K562 (cell line): ENCODE results near the gene HMGN1. TPM values are rescaled to one million over a fixed set of nuclear protein-coding genes. Genes with fewer than 3 reads are reported as not detected.

Experiments
- ATAC-seq: fragments of 200-7000 bp; cut with Tn5 transposase; 3 replicates; pipeline ENCODE4 v1.9.1; 2020; ENCODE audit warnings: moderate library complexity
- BruUV-seq: library from RNA; stranded (reverse); fragments of 400-500 nt; replicated peaks from 2 replicates; lab custom pipeline; 2021; lab: Mats Ljungman, UMichigan
- CTCF ChIA-PET: fragments of 300-600 bp; formaldehyde crosslinking; extraction: SDS; loops from one replicate; lab custom pipeline; 2021; ENCODE audit warnings: low intra/inter-chr PET ratio; lab: Yijun Ruan, JAX
- POLR2A ChIA-PET: fragments of 300-600, 350-650 bp; sonication (Branson Sonifier 250); formaldehyde crosslinking; extraction: SDS; loops from one replicate; lab custom pipeline; 2021; ENCODE audit warnings: antibody characterized with exemption, inconsistent platforms; lab: Yijun Ruan, JAX
- DNase-seq, 4 experiments: peaks; one replicate each; pipeline versions ENCODE4 v3.0.0 to v3.0.0-alpha.2; 2011 to 2018; ENCODE audit warnings: low spot score in 3 of 4, mixed read lengths in 3 of 4; ENCODE audit errors: extremely low read depth in 1 of 4
- FAIRE-seq: peaks from 2 replicates; lab custom pipeline; 2011; peaks lifted over from hg19 to GRCh38; lab: Jason Lieb, UNC
- H2AFZ ChIP-seq: 2 replicates; pipeline ENCODE4 v1.6.0; 2011; ENCODE audit warnings: low read depth, low read length, control low read depth, inconsistent platforms
- H3K27ac ChIP-seq: fragments of 200-600 bp; 3 replicates; pipeline ENCODE4 v1.8.0; 2011; ENCODE audit warnings: low read depth, mild to moderate bottlenecking, control low read depth, inconsistent platforms, low read length, moderate library complexity, mixed read lengths; ENCODE audit errors: extremely low read depth
- H3K27me3 ChIP-seq, 2 experiments: fragments of 300-600 bp in 1 of 2; 2 replicates in 1 of 2; 3 replicates in 1 of 2; pipeline versions ENCODE4 v1.6.0 to v1.8.0; 2011; ENCODE audit warnings: inconsistent platforms in 2 of 2, low read length in 2 of 2, mild to moderate bottlenecking in 1 of 2, mixed read lengths in 1 of 2, moderate library complexity in 1 of 2; ENCODE audit not compliant: control insufficient read depth in 2 of 2, insufficient read depth in 2 of 2
- H3K36me3 ChIP-seq: fragments of 300-600 bp; 3 replicates; pipeline ENCODE4 v1.8.0; 2011; ENCODE audit warnings: mild to moderate bottlenecking, low read length, inconsistent platforms; ENCODE audit not compliant: control insufficient read depth, insufficient read depth
- H3K4me1 ChIP-seq, 2 experiments: fragments of 200-600 bp in 1 of 2; replicated peaks in 1 of 2; 2 replicates in 1 of 2; 3 replicates in 1 of 2; pipeline versions ENCODE4 v1.5.1 to v1.8.0; 2011; ENCODE audit warnings: inconsistent platforms in 2 of 2, low read length in 2 of 2, mild to moderate bottlenecking in 1 of 2, mixed read lengths in 1 of 2, moderate library complexity in 1 of 2; ENCODE audit not compliant: control insufficient read depth in 2 of 2, insufficient read depth in 2 of 2
- H3K4me2 ChIP-seq: 2 replicates; pipeline ENCODE4 v1.6.1; 2011; ENCODE audit warnings: low read length, control low read depth, inconsistent platforms, mixed read lengths; ENCODE audit not compliant: insufficient read depth
- H3K4me3 ChIP-seq: fragments of 200-600 bp; sonication (generic), shearing (Covaris generic); 2 replicates; pipeline ENCODE4 v1.5.1; 2016; ENCODE audit warnings: control low read depth, inconsistent platforms
- H3K79me2 ChIP-seq: fragments of 200-600 bp; 3 replicates; pipeline ENCODE4 v1.8.0; 2011; ENCODE audit warnings: low read length, inconsistent platforms; ENCODE audit not compliant: control insufficient read depth, insufficient read depth
- H3K9ac ChIP-seq, 2 experiments: 2 replicates each; pipeline versions ENCODE4 v1.6.0 to v1.6.1; 2011; ENCODE audit warnings: low read depth in 2 of 2, low read length in 2 of 2, control low read depth in 1 of 2, inconsistent platforms in 1 of 2, mild to moderate bottlenecking in 1 of 2, mixed read lengths in 1 of 2; ENCODE audit not compliant: insufficient read depth in 1 of 2
- H3K9me1 ChIP-seq: one replicate; pipeline ENCODE4 v1.6.0; 2011; ENCODE audit warnings: inconsistent platforms, mild to moderate bottlenecking, low read length, moderate library complexity; ENCODE audit not compliant: control insufficient read depth, insufficient read depth
- H3K9me3 ChIP-seq: replicated peaks from 2 replicates; pipeline ENCODE4 v1.5.1; 2011; ENCODE audit warnings: low read depth, low read length, inconsistent platforms; ENCODE audit not compliant: control insufficient read depth, insufficient read depth
- H4K20me1 ChIP-seq: replicated peaks from 2 replicates; pipeline ENCODE4 v1.6.1; 2011; ENCODE audit warnings: low read length, inconsistent platforms, mixed read lengths; ENCODE audit not compliant: control insufficient read depth, insufficient read depth
- HMGN3 ChIP-seq: IDR thresholded peaks from 2 replicates; pipeline ENCODE4 v1.6.1; 2011; ENCODE audit warnings: borderline replicate concordance, low read depth, mild to moderate bottlenecking, mixed read lengths, low read length; ENCODE audit not compliant: insufficient read length; ENCODE audit errors: extremely low read depth
- JUND ChIP-seq, 2 experiments: IDR thresholded peaks; 2 replicates in 1 of 2; 3 replicates in 1 of 2; pipeline ENCODE4 v1.6.1; 2011; ENCODE audit warnings: borderline replicate concordance in 2 of 2, low read depth in 2 of 2, low read length in 2 of 2, improper control_type of control experiment in 1 of 2, missing biosample characterization in 1 of 2, missing genetic modification characterization in 1 of 2, missing genetic modification reagents in 1 of 2
- KAT7 ChIP-seq: sonication (generic); formaldehyde crosslinking; IDR thresholded peaks from 2 replicates; pipeline ENCODE4 v1.8.0; 2022; ENCODE audit warnings: missing genetic modification reagents, mild to moderate bottlenecking, borderline replicate concordance
- SAP30 ChIP-seq: fragments of 200-600 bp; sonication (generic); IDR thresholded peaks from 2 replicates; pipeline ENCODE4 v1.6.1; 2012; ENCODE audit warnings: borderline replicate concordance, low read depth, mild to moderate bottlenecking, moderate library complexity, low read length, control low read depth, inconsistent platforms; ENCODE audit not compliant: insufficient read depth, poor library complexity, severe bottlenecking
- SMAD1 ChIP-seq: fragments of 150-350 bp; IDR thresholded peaks from 2 replicates; pipeline ENCODE4 v1.6.1; 2014; ENCODE audit warnings: low read length, low read depth; ENCODE audit not compliant: partially characterized antibody
- SMAD4 ChIP-seq: fragments of 250-450 bp; sonication (Bioruptor Pico); conservative IDR thresholded peaks from 2 replicates; pipeline ENCODE4 v1.8.0; 2021; ENCODE audit warnings: inconsistent platforms, mild to moderate bottlenecking, moderate library complexity
- SOX6 ChIP-seq: fragments of 450-650 bp; IDR thresholded peaks from 2 replicates; pipeline ENCODE4 v1.6.1; 2014; ENCODE audit warnings: mild to moderate bottlenecking
- SP1 ChIP-seq: sonication (generic); formaldehyde crosslinking; IDR thresholded peaks from 2 replicates; pipeline ENCODE4 v1.8.1; 2022; ENCODE audit warnings: mild to moderate bottlenecking, missing genetic modification reagents
- TBL1XR1 ChIP-seq, 2 experiments: IDR thresholded peaks; 2 replicates each; pipeline ENCODE4 v1.6.1; 2012; ENCODE audit warnings: improper control_type of control experiment in 2 of 2, low read length in 2 of 2, mild to moderate bottlenecking in 1 of 2
- YBX1 ChIP-seq: fragments of 450-650 bp; IDR thresholded peaks from 2 replicates; pipeline ENCODE4 v1.7.1; 2016; ENCODE audit warnings: mild to moderate bottlenecking
- ZEB2 ChIP-seq: fragments of 450-650 bp; IDR thresholded peaks from 2 replicates; pipeline ENCODE4 v1.6.1; 2016
- ZNF561 ChIP-seq: fragments of 450-650 bp; formaldehyde crosslinking; conservative IDR thresholded peaks from 2 replicates; pipeline ENCODE4 v1.4.0; 2020; ENCODE audit warnings: mild to moderate bottlenecking, moderate library complexity
- ZZZ3 ChIP-seq: fragments of 450-650 bp; IDR thresholded peaks from 2 replicates; pipeline ENCODE4 v1.6.1; 2016; ENCODE audit warnings: antibody characterized with exemption, mild to moderate bottlenecking, moderate library complexity
- WGBS: fragments of 100-300 bp; shearing (Covaris generic); methylation state at CpG from one replicate; pipeline ENCODE4 v1.1.6; 2016; ENCODE audit warnings: low coverage, mixed read lengths; ENCODE audit not compliant: insufficient coverage; ENCODE audit errors: missing lambda C conversion rate; 5-methylcytosine and 5-hydroxymethylcytosine counted together
- in situ Hi-C: fragments of 300-500 bp; cut with MboI; formaldehyde crosslinking; loops from 4 replicates; pipeline ENCODE4 v1.15.0; 2018; ENCODE audit warnings: inconsistent platforms, mixed read lengths
- intact Hi-C: fragments of 100-400 bp; cut with micrococcal nuclease; formaldehyde crosslinking; loops from 2 replicates; pipeline ENCODE4 v1.14.2; 2022
- polyA plus RNA-seq, 8 experiments: library from polyadenylated mRNA; depleted of rRNA in 4 of 8; stranded (reverse) in 5 of 8; unstranded in 3 of 8; fragments of >200 nt; fragmentation: Nextera tagmentation in 2 of 8; fragmentation: Illumina TruSeq in 1 of 8; extraction: Ambion mirVana in 2 of 8; extraction: Trizol in 1 of 8; gene quantifications; 2 replicates each; pipeline versions ENCODE4 v1.2.1 to v1.2.3, GENCODE V29; 2011 to 2014; ENCODE audit warnings: inconsistent platforms in 1 of 8, missing spikeins in 1 of 8
- total RNA-seq, 7 experiments: library from RNA; depleted of rRNA in 6 of 7; stranded (reverse); fragments of >200 nt in 6 of 7; fragmentation: Illumina TruSeq in 2 of 7; extraction: Trizol in 2 of 7; gene quantifications; 2 replicates each; pipeline versions ENCODE4 v1.2.1 to v1.2.3, GENCODE V29; 2011 to 2021; ENCODE audit warnings: low replicate concordance in 1 of 7
- TF ChIP-seq, protein P1 (sequence below): IDR thresholded peaks from 2 replicates; pipeline ENCODE4 v1.6.1; 2011; ENCODE audit warnings: borderline replicate concordance, low read depth, mild to moderate bottlenecking, moderate library complexity, low read length; ENCODE audit not compliant: insufficient read depth, poor library complexity, severe bottlenecking

The HMGN1 gene
- total and polyA plus RNA-seq, 9 of the 15 experiments (the other 6 are each of a cell fraction or from before 2014, with no cell fraction given): 124 to 626 (median 498) TPM

DNA sequence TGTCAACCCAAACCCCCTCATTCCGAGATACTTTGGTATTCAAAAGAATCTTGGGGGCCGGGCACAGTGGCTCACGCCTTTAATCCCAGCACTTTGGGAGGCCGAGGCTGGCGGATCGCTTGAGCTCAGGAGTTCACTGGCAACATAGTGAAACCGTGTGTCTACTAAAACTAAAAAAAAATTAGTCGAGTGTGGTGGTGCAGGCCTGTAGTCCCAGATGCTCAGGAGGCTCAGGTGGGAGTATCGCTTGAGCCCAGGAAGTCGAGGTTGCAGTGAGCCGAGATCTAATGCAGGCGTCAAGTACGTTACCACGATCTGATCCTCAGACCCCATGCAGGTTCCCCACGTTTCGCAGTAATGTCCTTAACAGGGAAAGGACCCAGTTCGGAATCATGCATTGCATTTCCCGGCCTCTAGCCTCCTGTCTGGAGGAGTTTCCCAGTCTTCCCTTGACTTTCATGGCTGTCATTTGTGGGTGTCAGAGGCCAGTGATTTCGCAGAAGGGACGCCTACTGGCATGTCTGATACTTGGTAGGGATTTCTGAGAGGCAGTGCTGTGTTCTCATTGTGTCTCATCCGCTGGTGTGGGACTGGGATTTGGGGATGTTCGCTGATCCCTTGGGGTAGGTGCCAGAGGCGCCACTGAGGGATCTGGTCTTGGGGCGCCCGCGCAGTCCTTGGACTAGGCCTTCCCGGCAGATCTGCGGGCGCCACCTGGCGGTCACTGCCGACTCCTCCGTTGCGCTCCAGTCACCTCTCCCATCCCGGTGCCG, 39.3 kb upstream of the HMGN1 start:
- Histone ChIP-seq H3K9me3 (no peaks in the 10 kb centered on the region), H3K79me2 (peaks cover 41% of the 10 kb centered on the region), H3K4me2 (peak overlapping the region; percentile 90), H2AFZ (peak overlapping the region; percentile 88), H3K4me1 (peaks cover 13 to 34% of the 10 kb centered on the region in 2 experiments), H3K4me3 (peak overlapping the region; percentile 45), H3K9me1 (no peaks in the 10 kb centered on the region), H3K36me3 (peaks cover 30% of the 10 kb centered on the region), H3K27ac (peak overlapping the region; percentile 72), H3K27me3 (no peaks in the 10 kb centered on the region), H3K9ac (peak overlapping the region; percentile 63 to 85), H4K20me1 (no peaks in the 10 kb centered on the region; the same call in 1 of the 2 replicates)
- FAIRE-seq (peak; percentile 67), DNase-seq (peak; percentile 93 to 96 (median 94)), ATAC-seq (peak; percentile 96)
- in situ Hi-C loops: loop anchor here (5.0 kb wide), 2 partner anchors 49 to 71 kb away; no protein-coding TSS in a partner anchor
- TSS peak; percentile 33 for BruUV-seq
- intact Hi-C loops: loop anchor here (1.0 to 5.0 kb wide), 6 partner anchors 15 to 206 kb away; partner anchors contain the start of genes BRWD1 and PSMG1
- ChIA-PET POLR2A (interaction anchor here (0.6 to 1.9 kb wide), 23 partner anchors 11 to 238 kb away, joined by 3 to 15 read pairs (median 4); partner anchors contain the start of genes HMGN1 and PSMG1), CTCF (interaction anchor here (0.6 to 2.1 kb wide), 7 partner anchors 14 to 1270 kb away, joined by 3 to 14 read pairs (median 3); partner anchors contain the start of gene BRWD1)
- WGBS: under 1% methylated on average over 35 of the region's 35 CpGs
- TF ChIP-seq, protein P1, sequence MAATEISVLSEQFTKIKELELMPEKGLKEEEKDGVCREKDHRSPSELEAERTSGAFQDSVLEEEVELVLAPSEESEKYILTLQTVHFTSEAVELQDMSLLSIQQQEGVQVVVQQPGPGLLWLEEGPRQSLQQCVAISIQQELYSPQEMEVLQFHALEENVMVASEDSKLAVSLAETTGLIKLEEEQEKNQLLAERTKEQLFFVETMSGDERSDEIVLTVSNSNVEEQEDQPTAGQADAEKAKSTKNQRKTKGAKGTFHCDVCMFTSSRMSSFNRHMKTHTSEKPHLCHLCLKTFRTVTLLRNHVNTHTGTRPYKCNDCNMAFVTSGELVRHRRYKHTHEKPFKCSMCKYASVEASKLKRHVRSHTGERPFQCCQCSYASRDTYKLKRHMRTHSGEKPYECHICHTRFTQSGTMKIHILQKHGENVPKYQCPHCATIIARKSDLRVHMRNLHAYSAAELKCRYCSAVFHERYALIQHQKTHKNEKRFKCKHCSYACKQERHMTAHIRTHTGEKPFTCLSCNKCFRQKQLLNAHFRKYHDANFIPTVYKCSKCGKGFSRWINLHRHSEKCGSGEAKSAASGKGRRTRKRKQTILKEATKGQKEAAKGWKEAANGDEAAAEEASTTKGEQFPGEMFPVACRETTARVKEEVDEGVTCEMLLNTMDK: peak; percentile 77
- TF ChIP-seq SMAD4 (CRISPR knock-in tag) (peak; percentile 62; the same call in 1 of the 2 replicates), HMGN3 (peak; percentile 73), TBL1XR1 (IDR thresholded peaks at IDR 0.05; ENCODE audit: low read length in 2 of 2) (no peak), SAP30 (peak; percentile 8), KAT7 (CRISPR knock-in tag) (peak; percentile 68; the same call in 1 of the 2 replicates), YBX1 (no peak), ZNF561 (CRISPR knock-in tag) (no peak), SP1 (CRISPR knock-in tag) (peak; percentile 87), ZZZ3 (peak; percentile 91), ZEB2 (peak; percentile 40; the same call in 1 of the 2 replicates), JUND (IDR thresholded peaks at IDR 0.05; ENCODE audit: borderline replicate concordance, low read depth, low read length) (peak; percentile 60; the same call in 1 of the 2 replicates), JUND (tag; IDR thresholded peaks at IDR 0.05; ENCODE audit: borderline replicate concordance, low read depth, low read length) (peak; percentile 36; the same call in 2 of the 3 replicates), SOX6 (peak; percentile 45; the same call in 1 of the 2 replicates), SMAD1 (no peak)
